Stimulated activated memory B cell treated with anti-CD40 and anti-IgM and Interleukin-4, amounts not matched to agents 10 μg/mL and 1 μg/mL and 100 μg/mL, for 72 hours (primary cell): ENCODE results near the gene MEIS3.

Experiments
- ATAC-seq: fragments of 150-1000 bp; cut with Tn5 transposase; 2 replicates; pipeline ENCODE4 v1.10.0; 2021
- H3K27ac Mint-ChIP-seq: one replicate; pipeline ENCODE4 v1.8.0; 2022; ENCODE audit warnings: mild to moderate bottlenecking, mixed read lengths
- H3K27me3 Mint-ChIP-seq: one replicate; pipeline ENCODE4 v1.8.0; 2022; ENCODE audit warnings: mixed read lengths
- H3K36me3 Mint-ChIP-seq: one replicate; pipeline ENCODE4 v1.8.0; 2022; ENCODE audit warnings: mixed read lengths
- H3K4me1 Mint-ChIP-seq: one replicate; pipeline ENCODE4 v1.8.0; 2022; ENCODE audit warnings: mixed read lengths
- H3K4me3 Mint-ChIP-seq: one replicate; pipeline ENCODE4 v1.8.0; 2022; ENCODE audit warnings: mild to moderate bottlenecking, moderate library complexity, mixed read lengths
- H3K9me3 Mint-ChIP-seq: one replicate; pipeline ENCODE4 v1.8.0; 2022; ENCODE audit warnings: mixed read lengths

Gene MEIS3

DNA sequence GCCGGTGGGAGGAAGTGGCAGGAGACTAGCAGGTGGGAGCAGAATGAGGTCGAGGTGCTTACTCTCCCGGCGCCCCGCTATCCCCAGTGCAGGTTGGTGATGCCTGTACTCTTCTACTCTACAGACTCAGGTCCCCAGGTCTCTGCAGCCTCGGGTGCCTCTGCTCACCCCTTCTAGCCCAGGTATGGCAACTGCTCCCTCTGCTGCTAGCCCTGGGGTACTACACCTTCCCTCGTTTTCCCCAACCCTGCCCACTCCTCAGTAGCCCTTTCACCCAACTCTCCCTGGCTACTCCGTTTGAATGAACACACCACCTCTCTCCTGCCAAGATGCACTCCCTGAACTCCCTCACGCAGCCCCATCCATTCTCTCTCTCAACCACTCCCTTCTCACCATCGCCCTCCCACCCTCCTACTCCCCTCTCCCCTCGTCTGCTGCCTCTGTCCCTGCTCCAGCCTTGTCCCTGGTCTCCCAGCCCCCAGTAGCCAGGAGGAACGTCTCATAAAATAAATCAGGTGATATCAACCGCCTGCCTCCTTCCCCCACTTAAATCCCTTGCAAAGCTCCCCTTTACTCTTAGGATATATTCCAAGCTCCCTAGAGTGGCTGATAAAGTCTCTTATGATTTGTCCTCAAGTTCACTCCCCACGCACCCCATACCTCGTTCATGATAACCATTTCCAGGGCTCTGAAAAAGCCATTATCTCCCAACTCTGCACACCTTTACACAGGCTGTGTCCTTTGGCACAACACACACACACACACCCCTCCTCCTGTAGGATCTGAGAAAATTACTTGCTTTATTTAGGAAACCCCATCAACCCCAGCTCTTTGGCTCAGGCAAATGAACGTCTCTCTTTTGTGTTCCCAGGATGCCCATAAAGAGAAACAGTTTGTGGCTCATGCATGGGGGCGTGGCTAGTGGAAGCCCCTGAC is 8.2 kb upstream of the MEIS3 start:
- ATAC-seq = peak; percentile 73
- Mint-ChIP-seq H3K4me3 (no peak overlapping the region), H3K27ac (no peak overlapping the region), H3K9me3 (no peaks in the 10 kb centered on the region), H3K4me1 (peaks cover 18% of the 10 kb centered on the region), H3K36me3 (peaks cover 10% of the 10 kb centered on the region), H3K27me3 (peaks cover 58% of the 10 kb centered on the region)

DNA sequence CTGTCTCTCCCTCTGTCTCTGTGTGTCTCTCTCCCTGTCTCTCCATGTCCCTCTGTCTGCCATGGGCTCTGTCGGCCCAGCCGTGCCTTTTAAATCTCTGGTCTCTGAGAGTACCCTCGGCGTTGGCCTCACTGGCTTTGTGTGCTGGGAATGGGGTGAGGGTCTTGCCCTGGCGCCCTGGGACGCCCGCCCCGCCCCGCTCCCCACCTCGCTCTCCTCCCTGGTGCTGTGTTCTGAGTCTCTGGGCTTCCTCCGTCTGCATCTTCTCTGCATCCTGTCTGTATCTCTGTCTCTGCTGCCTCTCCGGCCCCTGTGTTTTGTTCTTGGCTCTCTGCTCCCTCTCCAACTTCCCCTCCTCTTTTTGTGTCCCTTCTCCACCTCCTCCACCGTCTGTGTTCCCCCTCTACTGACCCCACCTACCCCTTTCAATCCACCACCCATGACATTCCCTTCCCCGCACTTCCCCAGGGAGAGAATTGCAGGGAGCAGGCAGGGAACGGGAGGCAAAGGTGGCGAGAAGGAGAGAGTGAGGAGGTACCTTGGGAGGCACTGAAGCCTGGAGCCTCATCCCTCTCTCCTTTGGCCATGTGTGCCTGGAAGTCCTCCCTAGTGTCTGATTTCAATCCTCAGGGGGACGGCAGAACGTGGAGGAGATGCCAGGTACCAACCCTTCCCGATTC is 4.0 kb upstream of the MEIS3 start:
- H3K27me3 Mint-ChIP-seq = peaks cover 62% of the 10 kb centered on the region
- H3K4me1 Mint-ChIP-seq = peaks cover 37% of the 10 kb centered on the region
- H3K36me3 Mint-ChIP-seq = peaks cover 11% of the 10 kb centered on the region
- H3K4me3 Mint-ChIP-seq = no peak overlapping the region
- no peak for ATAC-seq
- H3K27ac Mint-ChIP-seq = no peak overlapping the region
- no peaks in the 10 kb centered on the region for H3K9me3 Mint-ChIP-seq

DNA sequence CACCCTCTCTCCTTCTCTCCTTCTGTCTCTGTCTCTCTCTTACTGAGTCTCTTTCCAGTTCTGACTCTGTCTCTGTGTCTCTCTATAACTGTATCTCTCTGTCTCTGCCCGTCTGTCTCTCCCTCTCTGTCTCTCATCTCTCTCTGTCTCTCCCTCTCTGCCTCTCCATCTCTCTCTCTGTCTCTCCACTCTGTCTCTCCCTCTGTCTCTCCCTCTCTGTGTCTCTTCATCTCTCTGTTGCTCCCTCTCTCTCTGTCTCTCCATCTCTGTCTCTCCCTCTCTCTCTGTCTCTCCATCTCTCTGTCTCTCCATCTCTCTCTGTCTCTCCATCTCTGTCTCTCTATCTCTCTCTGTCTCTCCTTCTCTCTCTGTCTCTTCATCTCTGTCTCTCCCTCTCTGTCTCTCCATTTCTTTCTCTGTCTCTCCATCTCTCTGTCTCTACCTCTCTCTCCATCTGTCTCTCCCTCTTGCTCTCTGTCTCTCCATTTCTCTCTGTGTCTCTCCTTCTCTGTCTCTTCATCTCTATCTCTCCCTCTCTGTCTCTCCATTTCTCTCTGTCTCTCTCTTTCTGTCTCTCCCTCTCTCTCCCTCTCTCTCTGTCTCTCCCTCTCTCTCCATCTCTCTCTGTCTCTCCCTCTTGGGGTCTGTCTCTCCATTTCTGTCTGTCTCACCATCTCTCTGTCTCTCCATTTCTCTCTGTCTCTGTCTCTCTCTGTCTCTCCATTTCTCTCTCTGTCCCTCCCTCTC is 3.3 kb upstream of the MEIS3 start:
- Mint-ChIP-seq H3K4me3 (no peak overlapping the region), H3K9me3 (no peaks in the 10 kb centered on the region), H3K36me3 (peaks cover 11% of the 10 kb centered on the region), H3K27me3 (peaks cover 70% of the 10 kb centered on the region), H3K27ac (no peak overlapping the region), H3K4me1 (peaks cover 45% of the 10 kb centered on the region)
- no peak for ATAC-seq

DNA sequence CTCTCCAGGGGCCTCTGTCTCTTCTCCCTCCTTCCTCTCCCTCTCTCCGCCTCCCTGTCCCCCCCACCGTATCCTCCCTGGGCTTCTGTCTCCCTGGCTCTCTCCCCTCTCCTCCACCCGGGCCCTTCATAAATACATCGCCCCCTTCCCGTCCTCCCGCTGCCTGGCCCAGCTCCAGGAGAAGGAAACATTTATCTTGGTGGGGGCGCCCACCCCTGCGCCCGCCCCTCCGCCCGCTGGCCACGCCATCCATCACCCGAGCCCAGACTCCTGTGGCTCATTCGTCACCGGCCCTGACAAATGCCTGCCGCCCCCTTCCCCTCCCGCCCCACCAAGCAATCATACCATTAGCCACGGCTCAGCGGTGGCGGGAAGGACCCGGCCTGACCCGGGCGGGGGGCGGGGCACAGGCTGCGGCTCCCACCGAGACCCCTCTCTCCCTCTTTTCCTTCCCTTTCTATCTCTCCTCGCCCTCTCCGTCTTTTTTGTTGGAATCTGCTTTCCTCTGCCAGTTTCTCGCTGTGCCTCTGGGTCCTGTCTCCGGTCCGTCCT is 2.6 kb upstream of the MEIS3 start:
- no peak for ATAC-seq
- Mint-ChIP-seq H3K27me3 (peaks cover 76% of the 10 kb centered on the region), H3K27ac (no peak overlapping the region), H3K9me3 (no peaks in the 10 kb centered on the region), H3K36me3 (peaks cover 11% of the 10 kb centered on the region), H3K4me1 (peaks cover 51% of the 10 kb centered on the region), H3K4me3 (no peak overlapping the region)

DNA sequence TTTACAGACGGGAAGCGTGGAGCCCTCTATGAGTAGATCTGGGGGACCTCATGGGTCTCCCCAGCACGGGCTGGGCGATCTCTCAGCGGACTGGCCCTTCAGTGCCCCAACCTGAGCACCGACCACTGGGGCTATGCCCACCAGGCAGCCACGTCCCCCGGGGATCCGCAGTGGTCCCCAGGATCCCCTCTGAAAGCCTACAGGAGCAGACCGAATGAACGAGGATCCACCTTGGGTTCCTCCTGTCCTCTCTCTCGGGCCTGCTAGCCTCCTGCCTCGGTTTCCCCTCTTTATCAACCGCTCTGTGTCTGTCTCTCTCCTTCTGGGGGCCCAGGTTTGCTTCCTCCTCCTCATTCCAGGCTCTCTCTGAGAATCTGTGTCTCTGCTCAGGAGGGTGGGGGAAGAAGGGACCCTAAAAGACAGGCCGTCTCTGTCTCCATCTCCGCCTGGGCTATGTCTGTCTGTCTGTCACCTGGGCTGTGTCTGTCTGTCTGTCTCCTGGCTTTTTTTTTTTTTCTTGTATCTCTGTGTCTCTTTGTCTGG is 2.0 kb upstream of the MEIS3 start:
- H3K4me1 Mint-ChIP-seq = peaks cover 57% of the 10 kb centered on the region
- H3K4me3 Mint-ChIP-seq = no peak overlapping the region
- H3K27ac Mint-ChIP-seq = no peak overlapping the region
- H3K9me3 Mint-ChIP-seq = no peaks in the 10 kb centered on the region
- H3K36me3 Mint-ChIP-seq = peaks cover 11% of the 10 kb centered on the region
- no peak for ATAC-seq
- peaks cover 83% of the 10 kb centered on the region for H3K27me3 Mint-ChIP-seq

DNA sequence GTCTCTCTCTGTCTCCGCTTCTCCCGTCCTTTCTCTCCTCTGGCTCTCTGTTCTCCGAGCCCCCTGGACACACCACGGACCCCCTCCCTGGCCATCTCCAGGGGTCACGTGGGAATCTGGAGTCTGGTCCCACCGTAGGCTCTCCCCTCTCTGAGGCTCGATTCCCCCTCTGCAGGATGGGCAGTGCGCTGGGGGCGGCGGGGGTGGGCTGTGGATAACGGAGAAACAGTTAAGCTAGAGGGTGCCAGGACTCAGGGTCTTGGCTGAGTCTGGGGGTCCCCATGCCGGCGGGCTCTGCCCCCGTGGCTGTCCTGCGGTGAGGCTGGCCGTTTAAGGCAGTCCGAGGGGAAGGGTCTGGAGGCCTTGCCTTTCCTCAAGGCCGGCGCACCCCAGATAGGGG is 462 bp upstream of the MEIS3 start:
- Mint-ChIP-seq H3K27me3 (peaks cover 96% of the 10 kb centered on the region), H3K27ac (no peak overlapping the region), H3K36me3 (peaks cover 11% of the 10 kb centered on the region), H3K9me3 (no peaks in the 10 kb centered on the region), H3K4me3 (no peak overlapping the region), H3K4me1 (peaks cover 59% of the 10 kb centered on the region)
- no peak for ATAC-seq

DNA sequence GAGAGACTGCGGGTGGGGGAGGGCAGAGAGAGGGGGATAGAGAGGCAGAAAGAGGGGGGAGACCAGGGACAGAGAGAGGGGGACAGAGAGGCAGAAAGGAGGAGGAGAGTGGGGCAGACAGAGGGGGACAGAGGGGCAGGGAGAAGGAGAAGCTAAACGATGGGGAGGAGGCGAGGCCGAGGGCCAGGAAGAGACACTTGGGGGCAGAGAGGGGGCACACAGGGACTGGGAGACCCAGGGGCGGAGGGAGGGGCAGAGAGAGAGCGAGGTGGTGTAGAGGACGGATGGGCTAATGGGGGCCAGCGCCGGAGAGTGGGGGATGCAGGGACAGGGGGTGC is 666 bp downstream of the MEIS3 start:
- Mint-ChIP-seq H3K27ac (peak overlapping the region; percentile 14), H3K4me1 (peaks cover 59% of the 10 kb centered on the region), H3K4me3 (peak overlapping the region; percentile 50), H3K27me3 (peaks cover 96% of the 10 kb centered on the region), H3K9me3 (no peaks in the 10 kb centered on the region), H3K36me3 (peaks cover 11% of the 10 kb centered on the region)
- peak; percentile 17 for ATAC-seq

DNA sequence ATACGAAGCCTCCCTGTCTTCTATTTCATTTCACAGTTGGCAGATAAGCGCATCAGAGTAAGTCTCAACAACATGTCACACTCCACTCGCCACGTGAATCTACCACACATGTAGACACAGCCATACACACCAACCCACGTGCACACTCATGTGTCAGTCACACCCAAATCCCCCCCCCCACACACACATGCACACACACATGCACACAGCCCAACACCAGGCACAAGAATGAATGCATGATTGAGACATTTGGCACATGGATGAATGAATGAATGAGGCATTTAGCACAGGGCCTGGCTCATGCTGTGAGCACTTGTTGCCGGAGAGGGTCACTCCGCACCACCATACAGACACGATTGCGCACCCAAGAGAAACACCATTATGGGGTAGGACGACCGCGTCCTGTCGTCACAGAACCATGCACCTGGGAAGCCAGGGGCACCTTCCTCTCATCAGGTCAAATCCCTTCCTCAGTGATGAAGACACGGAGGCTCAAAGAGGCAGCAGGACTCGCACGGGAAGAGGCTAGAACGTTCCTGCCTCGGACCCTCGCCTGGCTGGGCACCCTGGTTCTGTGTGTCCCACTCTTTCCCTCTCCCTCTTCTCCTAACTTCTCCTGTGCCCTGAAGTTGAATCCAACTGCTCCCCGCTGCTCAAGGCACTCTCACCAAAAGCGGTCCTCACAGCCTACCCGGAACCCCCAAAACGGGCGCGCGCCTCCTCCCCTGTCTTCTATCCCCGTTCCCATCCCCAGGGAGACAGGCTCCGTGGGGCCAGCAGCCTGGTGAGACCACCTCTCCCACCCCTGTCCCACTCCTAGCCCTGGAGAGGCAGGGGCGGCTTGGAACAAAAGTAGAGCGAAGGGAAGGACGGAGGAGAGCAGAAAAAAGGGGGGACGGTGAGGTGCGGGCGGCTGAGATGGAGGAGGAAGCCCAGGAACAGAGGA is 1.3 kb downstream of the MEIS3 start:
- peaks cover 96% of the 10 kb centered on the region for H3K27me3 Mint-ChIP-seq
- peak overlapping the region; percentile 50 for H3K4me3 Mint-ChIP-seq
- H3K36me3 Mint-ChIP-seq = peaks cover 10% of the 10 kb centered on the region
- no peaks in the 10 kb centered on the region for H3K9me3 Mint-ChIP-seq
- peaks cover 55% of the 10 kb centered on the region for H3K4me1 Mint-ChIP-seq
- no peak for ATAC-seq
- H3K27ac Mint-ChIP-seq = peak overlapping the region; percentile 14

DNA sequence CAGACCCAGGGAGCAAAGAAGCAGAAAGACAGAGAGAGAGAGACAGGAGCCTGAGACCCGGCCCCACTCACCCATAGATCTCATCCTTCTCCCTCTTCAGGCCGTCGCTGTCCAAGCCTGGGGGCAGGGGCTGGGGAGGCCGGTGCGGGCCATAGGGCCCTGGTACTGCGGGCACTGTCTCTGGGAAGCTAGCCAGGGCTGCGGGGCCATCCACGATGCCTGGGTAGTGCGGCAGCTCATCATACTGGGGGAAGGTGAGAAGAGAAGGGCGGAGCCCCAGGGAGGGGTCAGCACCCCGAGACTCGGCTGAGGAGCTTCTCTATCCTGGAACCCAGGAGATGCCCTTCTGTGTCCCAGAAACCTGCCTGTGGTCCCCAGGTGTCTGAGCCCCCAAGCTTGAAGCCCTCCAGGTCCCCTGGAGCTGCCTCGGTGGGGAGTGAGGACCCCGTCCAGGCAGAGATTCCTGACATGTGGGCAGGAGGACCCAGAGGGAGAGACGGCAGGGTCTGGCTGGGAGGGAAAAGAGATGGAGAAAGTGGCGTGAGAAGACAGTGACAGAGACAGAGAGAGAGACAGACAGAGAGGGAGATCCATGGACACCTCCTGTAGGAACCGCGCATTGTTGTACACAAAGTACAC is 2.1 kb downstream of the MEIS3 start:
- Mint-ChIP-seq H3K4me1 (peaks cover 47% of the 10 kb centered on the region), H3K27ac (no peak overlapping the region), H3K9me3 (no peaks in the 10 kb centered on the region), H3K4me3 (no peak overlapping the region), H3K27me3 (peaks cover 90% of the 10 kb centered on the region), H3K36me3 (peaks cover 2% of the 10 kb centered on the region)
- ATAC-seq = no peak

DNA sequence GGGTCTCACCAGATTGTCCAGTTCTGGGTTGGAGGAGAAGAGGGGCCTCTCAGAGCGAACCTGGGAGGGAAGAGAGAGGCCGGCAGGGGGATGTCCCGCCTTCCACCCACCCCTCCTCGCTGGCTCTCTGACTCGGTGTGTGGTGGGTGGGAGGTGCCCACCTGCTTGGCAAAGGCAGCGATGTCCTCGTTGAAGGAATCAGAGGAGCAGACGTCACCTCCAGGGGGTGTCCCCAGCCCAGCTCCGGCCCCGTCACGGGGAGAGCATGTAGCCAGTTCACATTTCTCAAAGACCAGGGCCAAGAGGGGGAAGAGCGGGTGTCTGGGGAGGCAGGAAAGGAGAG is 2.7 kb downstream of the MEIS3 start:
- ATAC-seq = no peak
- no peak overlapping the region for H3K4me3 Mint-ChIP-seq
- no peaks in the 10 kb centered on the region for H3K36me3 Mint-ChIP-seq
- H3K27ac Mint-ChIP-seq = no peak overlapping the region
- H3K4me1 Mint-ChIP-seq = peaks cover 41% of the 10 kb centered on the region
- H3K9me3 Mint-ChIP-seq = no peaks in the 10 kb centered on the region
- H3K27me3 Mint-ChIP-seq = peaks cover 84% of the 10 kb centered on the region

DNA sequence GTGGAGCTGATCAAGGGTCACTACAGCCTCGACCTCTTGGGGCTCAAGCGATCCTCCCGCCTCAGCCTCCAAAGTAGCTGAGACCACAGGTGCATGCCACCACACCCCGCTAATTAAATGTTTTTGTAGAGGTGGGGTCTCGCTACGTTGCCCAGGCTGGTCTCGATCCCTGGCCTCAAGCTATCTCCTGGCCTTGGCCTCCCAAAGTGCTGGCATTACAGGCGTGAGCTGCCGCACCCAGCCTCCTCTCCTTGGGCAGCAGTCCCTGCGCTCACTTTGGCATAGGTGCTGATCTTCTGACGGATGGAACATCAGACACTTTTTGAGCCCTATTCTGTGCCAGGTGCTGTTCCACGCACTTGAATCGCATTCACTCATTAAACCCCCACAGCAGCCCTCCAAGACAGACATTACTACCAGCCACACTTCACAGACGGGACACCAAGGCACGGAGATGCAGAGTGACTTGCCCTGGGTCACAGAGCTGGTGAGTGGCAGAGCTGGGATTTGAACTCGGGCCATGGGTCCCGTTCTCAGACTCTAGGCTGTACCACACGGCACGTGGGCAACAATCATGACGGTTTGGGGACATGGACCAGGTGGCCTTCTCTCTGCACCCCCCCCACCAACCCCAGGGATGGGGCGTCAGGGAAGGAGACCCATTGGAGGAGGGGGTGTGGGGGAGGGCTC is 3.2 kb downstream of the MEIS3 start:
- Mint-ChIP-seq H3K27me3 (peaks cover 79% of the 10 kb centered on the region), H3K9me3 (no peaks in the 10 kb centered on the region), H3K4me3 (no peak overlapping the region), H3K36me3 (no peaks in the 10 kb centered on the region), H3K27ac (no peak overlapping the region), H3K4me1 (peaks cover 36% of the 10 kb centered on the region)
- no peak for ATAC-seq

DNA sequence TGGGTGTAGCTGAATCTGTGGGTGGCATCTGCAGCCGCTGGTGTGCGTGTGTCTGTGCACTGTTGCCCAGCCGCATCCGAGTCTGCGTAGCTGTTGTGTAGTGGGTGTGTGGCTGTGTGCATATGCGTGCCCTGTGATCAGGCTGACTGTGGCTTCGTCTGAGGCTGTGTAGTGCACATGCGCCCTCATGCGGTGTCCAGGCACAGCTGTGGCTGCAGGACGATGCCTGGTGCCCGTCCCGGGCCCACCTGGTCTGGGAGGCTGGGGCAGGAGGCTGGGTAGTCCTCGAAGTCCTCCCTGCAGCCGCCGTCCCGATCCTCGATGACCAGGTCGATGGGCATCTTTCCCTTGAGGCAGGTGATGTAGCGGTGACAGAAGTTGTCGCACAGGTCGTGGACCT is 4.9 kb downstream of the MEIS3 start:
- peaks cover 67% of the 10 kb centered on the region for H3K27me3 Mint-ChIP-seq
- ATAC-seq = no peak
- no peaks in the 10 kb centered on the region for H3K36me3 Mint-ChIP-seq
- peaks cover 26% of the 10 kb centered on the region for H3K4me1 Mint-ChIP-seq
- H3K27ac Mint-ChIP-seq = no peak overlapping the region
- H3K4me3 Mint-ChIP-seq = no peak overlapping the region
- no peaks in the 10 kb centered on the region for H3K9me3 Mint-ChIP-seq

DNA sequence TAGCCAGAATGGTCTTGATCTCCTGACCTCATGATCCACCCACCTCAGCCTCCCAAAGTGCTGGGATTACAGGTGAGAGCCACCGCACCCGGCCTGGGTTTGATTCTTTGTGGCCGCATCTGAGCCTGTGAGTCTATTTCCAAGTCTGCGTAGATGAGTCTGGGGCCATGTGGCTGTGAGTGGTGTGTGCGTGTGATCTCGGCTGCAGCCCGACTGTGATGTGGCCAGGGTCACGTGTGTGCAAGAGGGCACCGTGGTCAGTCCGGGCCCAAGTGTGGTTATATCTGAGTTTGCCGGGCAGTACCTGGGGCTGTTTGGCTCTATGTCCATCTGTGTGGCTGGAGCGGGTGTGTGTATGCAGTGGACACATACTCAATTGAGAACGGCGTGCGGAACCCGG is 5.4 kb downstream of the MEIS3 start:
- Mint-ChIP-seq H3K36me3 (no peaks in the 10 kb centered on the region), H3K9me3 (no peaks in the 10 kb centered on the region), H3K27ac (no peak overlapping the region), H3K4me3 (no peak overlapping the region), H3K27me3 (peaks cover 70% of the 10 kb centered on the region), H3K4me1 (peaks cover 26% of the 10 kb centered on the region)
- ATAC-seq = no peak
